Measurements from ENCODE around the gene SLC44A3. TPM values are rescaled to one million over a fixed set of nuclear protein-coding genes. Genes with fewer than 3 reads are reported as not detected.
A peak's percentile ranks its signal among the peaks of the same experiment; 100 is the strongest.

Gene SLC44A3
- total and polyA plus RNA-seq, 7 experiments from 2014 or later = 0.24 to 1.0 TPM; not detected in 5

GRCh38 chr1:94792473-94793295 is 27.5 kb upstream of the SLC44A3 start:
- intact Hi-C loops (cut with micrococcal nuclease) = no loop called here
- Histone ChIP-seq H3K27me3 (ENCODE audit: control insufficient read depth in 2 of 2, insufficient read depth in 2 of 2, low read length in 2 of 2) (no peaks in the 10 kb centered on the region), H3K4me3 (ENCODE audit: low read length) (no peak overlapping the region), H3K4me1 (ENCODE audit: control insufficient read depth in 2 of 2, insufficient read depth in 2 of 2, low read length in 2 of 2) (no peaks in the 10 kb centered on the region), H3K27ac (ENCODE audit: low read depth, low read length) (no peak overlapping the region), H3K9me3 (ENCODE audit: control insufficient read depth in 2 of 3, low read length in 3 of 3) (no peaks in the 10 kb centered on the region), H3K36me3 (ENCODE audit: control insufficient read depth in 2 of 3, insufficient read depth in 3 of 3, low read length in 3 of 3) (no peaks in the 10 kb centered on the region)
- ChIA-PET POLR2A (no interaction called here), CTCF (no interaction called here)
- no peak for DNase-seq
- ATAC-seq = peak; percentile 80
- Mint-ChIP-seq H3K27ac (no peak overlapping the region), H3K4me1 (peaks cover 4 to 9% (median 5%) of the 10 kb centered on the region in 7 donors), H3K9me3 (peaks cover 0 to 4% (median 0%) of the 10 kb centered on the region in 11 donors), H3K27me3 (peaks cover 0 to 16% (median 6%) of the 10 kb centered on the region in 5 donors), H3K4me3 (no peak overlapping the region), H3K36me3 (peaks cover 0 to 3% (median 0%) of the 10 kb centered on the region in 5 donors)

DNA sequence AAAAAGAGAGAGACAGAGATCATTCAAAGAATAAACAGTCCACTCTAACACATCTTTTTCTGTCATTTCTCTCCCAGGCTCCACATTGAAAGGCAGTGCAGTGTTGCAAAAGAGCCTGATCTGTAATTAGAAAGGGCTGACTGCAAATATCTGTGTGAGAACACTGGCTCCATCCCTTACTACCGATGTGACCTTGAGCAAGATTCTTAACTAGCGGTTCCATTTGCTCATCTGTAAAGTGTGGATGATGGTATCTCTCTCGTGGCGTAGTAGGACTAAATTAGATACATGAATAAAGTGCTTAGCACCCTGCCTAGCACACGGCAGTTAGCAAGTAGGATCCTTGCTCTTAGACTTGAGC is 26.9 kb upstream of the SLC44A3 start:
- Mint-ChIP-seq H3K4me1 (peaks cover 4 to 9% (median 5%) of the 10 kb centered on the region in 7 donors), H3K36me3 (peaks cover 0 to 3% (median 0%) of the 10 kb centered on the region in 5 donors), H3K4me3 (no peak overlapping the region), H3K27ac (no peak overlapping the region), H3K9me3 (peaks cover 0 to 4% (median 0%) of the 10 kb centered on the region in 11 donors), H3K27me3 (peaks cover 0 to 15% (median 6%) of the 10 kb centered on the region in 5 donors)
- no peaks in the 10 kb centered on the region for H3K9me3 ChIP-seq (ENCODE audit: control insufficient read depth in 2 of 3, low read length in 3 of 3)
- ATAC-seq (no peak), DNase-seq (no peak)
- H3K27me3 ChIP-seq (ENCODE audit: control insufficient read depth in 2 of 2, insufficient read depth in 2 of 2, low read length in 2 of 2) = no peaks in the 10 kb centered on the region
- ChIA-PET POLR2A (no interaction called here), CTCF (no interaction called here)
- H3K36me3 ChIP-seq (ENCODE audit: control insufficient read depth in 2 of 3, insufficient read depth in 3 of 3, low read length in 3 of 3) = no peaks in the 10 kb centered on the region
- intact Hi-C loops (cut with micrococcal nuclease) = no loop called here
- no peak overlapping the region for H3K27ac ChIP-seq (ENCODE audit: low read depth, low read length)
- no peak overlapping the region for H3K4me3 ChIP-seq (ENCODE audit: low read length)
- no peaks in the 10 kb centered on the region for H3K4me1 ChIP-seq (ENCODE audit: control insufficient read depth in 2 of 2, insufficient read depth in 2 of 2, low read length in 2 of 2)

- no peaks in the 10 kb centered on the region for H3K9me3 ChIP-seq (ENCODE audit: control insufficient read depth in 2 of 3, low read length in 3 of 3)
- ATAC-seq (no peak), DNase-seq (peak in 2 of 9 donors; percentile 12 to 13)
- H3K4me1 ChIP-seq (ENCODE audit: control insufficient read depth in 2 of 2, insufficient read depth in 2 of 2, low read length in 2 of 2) = no peaks in the 10 kb centered on the region
- Mint-ChIP-seq H3K27ac (peak overlapping the region in 1 of 9 donors; percentile 11), H3K4me1 (peaks cover 4 to 9% (median 5%) of the 10 kb centered on the region in 7 donors), H3K27me3 (peaks cover 0 to 7% (median 0%) of the 10 kb centered on the region in 5 donors), H3K36me3 (peaks cover 0 to 3% (median 0%) of the 10 kb centered on the region in 5 donors), H3K9me3 (peaks cover 0 to 4% (median 0%) of the 10 kb centered on the region in 11 donors), H3K4me3 (peak overlapping the region in 3 of 10 donors; percentile 3 to 71 (median 16))
- ChIA-PET CTCF (no interaction called here), POLR2A (no interaction called here)
- no peak overlapping the region for H3K27ac ChIP-seq (ENCODE audit: low read depth, low read length)
- intact Hi-C loops (cut with micrococcal nuclease) = no loop called here
- no peak overlapping the region for H3K4me3 ChIP-seq (ENCODE audit: low read length)
- H3K36me3 ChIP-seq (ENCODE audit: control insufficient read depth in 2 of 3, insufficient read depth in 3 of 3, low read length in 3 of 3) = no peaks in the 10 kb centered on the region
- no peaks in the 10 kb centered on the region for H3K27me3 ChIP-seq (ENCODE audit: control insufficient read depth in 2 of 2, insufficient read depth in 2 of 2, low read length in 2 of 2)
Measured at GRCh38 chr1:94795434-94795833, 24.7 kb upstream of the SLC44A3 start.

GRCh38 chr1:94796266-94796665 is 23.9 kb upstream of the SLC44A3 start:
- H3K27me3 ChIP-seq (ENCODE audit: control insufficient read depth in 2 of 2, insufficient read depth in 2 of 2, low read length in 2 of 2) = no peaks in the 10 kb centered on the region
- peaks cover 0 to 4% (median 0%) of the 10 kb centered on the region in 11 donors for H3K9me3 Mint-ChIP-seq
- no peak overlapping the region for H3K27ac Mint-ChIP-seq
- no peaks in the 10 kb centered on the region for H3K4me1 ChIP-seq (ENCODE audit: control insufficient read depth in 2 of 2, insufficient read depth in 2 of 2, low read length in 2 of 2)
- peaks cover 0 to 5% (median 0%) of the 10 kb centered on the region in 5 donors for H3K27me3 Mint-ChIP-seq
- H3K36me3 Mint-ChIP-seq = peaks cover 0 to 3% (median 0%) of the 10 kb centered on the region in 5 donors
- H3K27ac ChIP-seq (ENCODE audit: low read depth, low read length) = no peak overlapping the region
- H3K4me3 ChIP-seq (ENCODE audit: low read length) = no peak overlapping the region
- no peaks in the 10 kb centered on the region for H3K36me3 ChIP-seq (ENCODE audit: control insufficient read depth in 2 of 3, insufficient read depth in 3 of 3, low read length in 3 of 3)
- peak overlapping the region in 1 of 10 donors; percentile 49 for H3K4me3 Mint-ChIP-seq
- intact Hi-C loops (cut with micrococcal nuclease) = no loop called here
- DNase-seq (no peak), ATAC-seq (no peak)
- CTCF ChIA-PET = no interaction called here
- POLR2A ChIA-PET = no interaction called here
- peaks cover 4 to 9% (median 5%) of the 10 kb centered on the region in 7 donors for H3K4me1 Mint-ChIP-seq
- no peaks in the 10 kb centered on the region for H3K9me3 ChIP-seq (ENCODE audit: control insufficient read depth in 2 of 3, low read length in 3 of 3)

- no peaks in the 10 kb centered on the region for H3K27me3 ChIP-seq (ENCODE audit: control insufficient read depth in 2 of 2, insufficient read depth in 2 of 2, low read length in 2 of 2)
- peaks cover 0 to 5% (median 0%) of the 10 kb centered on the region in 5 donors for H3K27me3 Mint-ChIP-seq
- H3K4me3 ChIP-seq (ENCODE audit: low read length) = no peak overlapping the region
- no peaks in the 10 kb centered on the region for H3K9me3 ChIP-seq (ENCODE audit: control insufficient read depth in 2 of 3, low read length in 3 of 3)
- H3K9me3 Mint-ChIP-seq = peaks cover 0 to 4% (median 0%) of the 10 kb centered on the region in 11 donors
- H3K4me3 Mint-ChIP-seq = no peak overlapping the region
- POLR2A ChIA-PET = no interaction called here
- ATAC-seq = no peak
- H3K4me1 ChIP-seq (ENCODE audit: control insufficient read depth in 2 of 2, insufficient read depth in 2 of 2, low read length in 2 of 2) = no peaks in the 10 kb centered on the region
- H3K36me3 Mint-ChIP-seq = peaks cover 0 to 3% (median 0%) of the 10 kb centered on the region in 5 donors
- H3K36me3 ChIP-seq (ENCODE audit: control insufficient read depth in 2 of 3, insufficient read depth in 3 of 3, low read length in 3 of 3) = no peaks in the 10 kb centered on the region
- no peak overlapping the region for H3K27ac Mint-ChIP-seq
- CTCF ChIA-PET = no interaction called here
- H3K4me1 Mint-ChIP-seq = peaks cover 4 to 14% (median 10%) of the 10 kb centered on the region in 7 donors
- no peak overlapping the region for H3K27ac ChIP-seq (ENCODE audit: low read depth, low read length)
- intact Hi-C loops (cut with micrococcal nuclease) = no loop called here
- DNase-seq = no peak
Measured at GRCh38 chr1:94797291-94797690, 22.9 kb upstream of the SLC44A3 start.

DNA sequence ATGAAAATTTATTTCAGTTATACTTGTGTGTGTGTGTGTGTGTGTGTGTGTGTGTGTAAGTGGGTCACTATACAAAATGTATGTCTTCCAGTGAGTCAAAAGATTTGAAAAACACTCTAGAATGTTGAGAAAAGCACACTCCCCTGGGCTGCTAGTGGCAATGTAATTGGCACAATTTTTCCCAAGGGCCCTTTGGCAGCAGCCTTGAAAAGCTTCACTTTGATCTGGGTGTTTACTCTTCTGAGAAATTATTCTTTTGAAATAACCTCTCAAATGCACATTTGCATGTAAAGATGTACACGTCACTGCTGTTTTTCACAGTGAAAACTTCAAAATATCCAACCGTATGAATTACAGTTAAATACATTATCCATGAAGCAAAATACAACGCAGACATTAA is 22.1 kb upstream of the SLC44A3 start:
- ATAC-seq (no peak), DNase-seq (no peak)
- Mint-ChIP-seq H3K4me1 (peaks cover 3 to 14% (median 10%) of the 10 kb centered on the region in 7 donors), H3K9me3 (peaks cover 0 to 4% (median 0%) of the 10 kb centered on the region in 11 donors), H3K36me3 (peaks cover 0 to 3% (median 0%) of the 10 kb centered on the region in 5 donors), H3K27ac (no peak overlapping the region), H3K27me3 (peaks cover 0 to 5% (median 0%) of the 10 kb centered on the region in 5 donors), H3K4me3 (no peak overlapping the region)
- no peak overlapping the region for H3K4me3 ChIP-seq (ENCODE audit: low read length)
- no peak overlapping the region for H3K27ac ChIP-seq (ENCODE audit: low read depth, low read length)
- H3K27me3 ChIP-seq (ENCODE audit: control insufficient read depth in 2 of 2, insufficient read depth in 2 of 2, low read length in 2 of 2) = no peaks in the 10 kb centered on the region
- H3K36me3 ChIP-seq (ENCODE audit: control insufficient read depth in 2 of 3, insufficient read depth in 3 of 3, low read length in 3 of 3) = no peaks in the 10 kb centered on the region
- H3K9me3 ChIP-seq (ENCODE audit: control insufficient read depth in 2 of 3, low read length in 3 of 3) = no peaks in the 10 kb centered on the region
- ChIA-PET POLR2A (no interaction called here), CTCF (no interaction called here)
- H3K4me1 ChIP-seq (ENCODE audit: control insufficient read depth in 2 of 2, insufficient read depth in 2 of 2, low read length in 2 of 2) = no peaks in the 10 kb centered on the region
- intact Hi-C loops (cut with micrococcal nuclease) = no loop called here

GRCh38 chr1:94798462-94798861 is 21.7 kb upstream of the SLC44A3 start:
- no peak overlapping the region for H3K4me3 ChIP-seq (ENCODE audit: low read length)
- H3K27me3 Mint-ChIP-seq = peaks cover 0 to 5% (median 0%) of the 10 kb centered on the region in 5 donors
- DNase-seq = no peak
- peaks cover 0 to 4% (median 0%) of the 10 kb centered on the region in 11 donors for H3K9me3 Mint-ChIP-seq
- H3K4me1 ChIP-seq (ENCODE audit: control insufficient read depth in 2 of 2, insufficient read depth in 2 of 2, low read length in 2 of 2) = no peaks in the 10 kb centered on the region
- ChIA-PET POLR2A (no interaction called here), CTCF (no interaction called here)
- no peak overlapping the region for H3K27ac ChIP-seq (ENCODE audit: low read depth, low read length)
- no peaks in the 10 kb centered on the region for H3K9me3 ChIP-seq (ENCODE audit: control insufficient read depth in 2 of 3, low read length in 3 of 3)
- peaks cover 3 to 14% (median 10%) of the 10 kb centered on the region in 7 donors for H3K4me1 Mint-ChIP-seq
- H3K27me3 ChIP-seq (ENCODE audit: control insufficient read depth in 2 of 2, insufficient read depth in 2 of 2, low read length in 2 of 2) = no peaks in the 10 kb centered on the region
- H3K36me3 Mint-ChIP-seq = peaks cover 0 to 3% (median 0%) of the 10 kb centered on the region in 5 donors
- H3K27ac Mint-ChIP-seq = no peak overlapping the region
- H3K4me3 Mint-ChIP-seq = no peak overlapping the region
- intact Hi-C loops (cut with micrococcal nuclease) = no loop called here
- ATAC-seq = no peak
- H3K36me3 ChIP-seq (ENCODE audit: control insufficient read depth in 2 of 3, insufficient read depth in 3 of 3, low read length in 3 of 3) = no peaks in the 10 kb centered on the region

Measured in naive thymus-derived CD4-positive, alpha-beta T cell (primary cell).